SH-SY5Y (cell line): ENCODE measurements around the gene ATP5F1E.

Source experiments
- GATA2 ChIP-seq: IDR thresholded peaks from 2 replicates; pipeline ENCODE4 v1.6.1; 2011; ENCODE audit warnings: mild to moderate bottlenecking, low read depth, low read length
- GATA3 ChIP-seq: IDR thresholded peaks from 2 replicates; pipeline ENCODE4 v1.6.1; 2011; ENCODE audit warnings: low read depth, mild to moderate bottlenecking, low read length, moderate library complexity

ATP5F1E gene

DNA sequence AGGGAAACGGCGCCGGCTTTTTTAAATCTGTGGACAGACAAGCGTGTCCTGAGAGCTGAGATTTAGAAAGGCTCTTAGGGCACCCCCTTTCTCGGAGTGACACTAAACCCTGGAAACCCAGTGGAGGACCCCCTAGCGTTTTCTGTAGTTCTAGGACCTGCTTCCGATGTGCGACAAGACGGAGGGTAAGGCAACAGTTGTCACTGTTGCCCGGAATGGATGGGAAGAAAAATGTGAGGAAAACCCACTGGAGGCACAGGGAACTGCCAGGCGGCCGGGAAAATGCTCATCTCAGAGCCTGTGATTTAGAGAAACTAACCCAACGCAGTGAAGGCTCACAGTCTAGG is 551 bp upstream of the ATP5F1E start:
- TF ChIP-seq GATA2 (no peak), GATA3 (no peak)

DNA sequence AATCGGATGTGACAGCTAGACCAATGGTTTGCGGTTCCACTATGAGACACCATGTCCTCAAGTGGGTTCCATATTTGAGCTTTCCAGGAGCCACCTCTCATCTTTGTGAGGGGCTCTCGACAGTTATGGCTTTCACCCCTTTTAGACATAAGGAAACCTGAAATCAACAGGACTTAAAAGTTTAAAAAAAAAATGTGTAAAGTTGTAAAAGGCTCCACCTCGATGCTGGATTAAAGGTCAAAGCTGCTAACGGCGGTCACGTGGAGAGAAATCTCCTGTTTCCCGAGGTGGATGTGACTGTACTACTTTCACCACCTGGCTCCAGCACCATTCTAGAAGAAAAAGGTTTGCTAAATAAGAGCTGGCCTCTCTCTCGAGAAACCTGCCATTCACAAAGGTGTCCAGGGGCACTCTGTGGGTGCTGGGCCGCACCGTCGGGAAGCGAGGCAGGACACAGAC is 542 bp downstream of the ATP5F1E start:
- TF ChIP-seq GATA2, result no peak
- no peak for TF ChIP-seq GATA3

GRCh38 chr20:59030911-59031563 is 1.1 kb downstream of the ATP5F1E start:
- TF ChIP-seq GATA2 (no peak), GATA3 (no peak)

DNA sequence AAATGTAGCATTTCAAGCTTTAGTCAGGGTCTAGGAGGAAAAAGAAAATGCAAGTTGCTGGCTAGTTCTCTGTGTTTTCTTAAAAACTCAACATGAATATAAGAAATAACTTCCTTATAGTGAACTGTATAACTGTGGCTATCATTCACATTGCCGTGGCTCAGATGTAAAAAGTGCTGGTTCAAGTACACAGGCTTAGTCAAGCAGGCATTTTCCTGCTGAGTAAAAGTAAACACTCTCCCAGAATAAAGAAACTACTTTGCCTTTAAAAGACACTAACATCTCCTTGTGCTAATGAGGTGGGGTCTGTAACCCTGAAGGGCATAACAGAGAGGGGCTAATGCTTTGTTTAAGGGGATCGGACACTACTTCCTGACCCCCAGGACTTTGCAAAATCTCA is 3.3 kb downstream of the ATP5F1E start:
- TF ChIP-seq GATA3 (no peak), GATA2 (no peak)

- TF ChIP-seq GATA2, result no peak
- TF ChIP-seq GATA3, result no peak
Observed at GRCh38 chr20:59027741-59028320, 4.3 kb downstream of the ATP5F1E start.

DNA sequence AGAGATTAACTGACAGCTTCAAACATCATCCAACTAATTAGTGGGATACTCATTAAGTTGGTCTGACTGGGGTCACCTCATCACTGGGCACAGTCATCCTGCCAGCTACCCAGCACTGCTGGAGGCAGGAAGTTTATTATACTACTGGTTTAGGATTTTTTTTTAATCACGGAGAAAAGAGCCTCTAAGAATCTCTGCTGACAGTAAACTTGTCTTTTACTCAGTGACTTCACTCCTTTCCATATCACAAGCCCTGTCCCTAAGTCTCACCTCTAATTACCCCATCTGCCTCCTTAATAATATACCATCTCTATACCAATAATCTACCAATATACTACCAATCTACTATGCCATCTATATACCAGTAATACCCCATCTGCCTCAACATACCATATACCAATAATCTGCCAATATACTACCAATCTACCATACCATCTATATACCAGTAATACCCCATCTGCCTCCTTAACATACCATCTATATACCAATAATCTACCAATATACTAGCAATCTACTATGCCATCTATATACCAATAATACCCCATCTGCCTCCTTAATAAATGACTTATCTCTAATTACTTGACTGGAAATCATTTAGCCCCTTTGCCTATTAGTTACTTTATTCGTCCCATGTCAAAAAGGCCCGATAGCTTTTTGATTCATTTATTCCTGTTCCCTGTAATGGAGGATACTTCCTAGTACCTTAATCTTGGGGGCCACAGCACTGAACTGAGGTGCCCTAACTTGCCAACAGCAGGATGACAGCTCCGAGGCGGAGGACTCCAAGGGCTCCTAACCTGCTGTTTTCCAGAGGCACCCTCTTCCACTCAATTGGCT is 5.0 kb downstream of the ATP5F1E start:
- TF ChIP-seq GATA2 (no peak), GATA3 (no peak)

GRCh38 chr20:59025511-59025910 is 6.6 kb downstream of the ATP5F1E start:
- TF ChIP-seq GATA3 (no peak), GATA2 (no peak)

- TF ChIP-seq GATA3 (no peak), GATA2 (no peak)
Observed at GRCh38 chr20:59025086-59025485, 7.0 kb downstream of the ATP5F1E start.

DNA sequence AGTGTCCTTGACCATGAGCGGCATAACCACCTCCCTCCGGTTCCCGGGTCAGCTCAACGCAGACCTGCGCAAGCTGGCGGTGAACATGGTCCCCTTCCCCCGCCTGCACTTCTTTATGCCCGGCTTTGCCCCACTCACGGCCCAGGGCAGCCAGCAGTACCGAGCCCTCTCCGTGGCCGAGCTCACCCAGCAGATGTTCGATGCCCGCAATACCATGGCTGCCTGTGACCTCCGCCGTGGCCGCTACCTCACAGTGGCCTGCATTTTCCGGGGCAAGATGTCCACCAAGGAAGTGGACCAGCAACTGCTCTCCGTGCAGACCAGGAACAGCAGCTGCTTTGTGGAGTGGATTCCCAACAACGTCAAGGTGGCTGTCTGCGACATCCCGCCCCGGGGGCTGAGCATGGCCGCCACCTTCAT is 8.0 kb downstream of the ATP5F1E start:
- TF ChIP-seq GATA3, result no peak
- TF ChIP-seq GATA2, result no peak

GRCh38 chr20:59023616-59024015 is 8.5 kb downstream of the ATP5F1E start:
- TF ChIP-seq GATA2 (no peak), GATA3 (no peak)

DNA sequence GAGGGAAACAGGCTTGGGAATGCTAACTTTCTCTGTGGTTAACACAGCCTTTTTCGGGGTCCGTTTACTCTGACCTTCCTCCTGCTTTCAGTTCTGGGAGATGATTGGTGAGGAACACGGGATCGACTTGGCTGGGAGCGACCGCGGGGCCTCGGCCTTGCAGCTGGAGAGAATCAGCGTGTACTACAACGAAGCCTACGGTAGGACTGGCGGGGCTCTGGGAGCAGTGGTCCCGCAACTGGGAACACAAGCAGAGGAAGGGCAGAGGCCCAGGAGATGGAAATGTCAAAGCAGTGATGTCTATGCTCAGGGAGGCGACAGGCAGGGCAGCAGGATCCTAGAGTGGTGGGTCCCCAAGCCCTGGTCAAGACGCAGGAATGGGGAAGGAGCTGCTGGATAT is 9.4 kb downstream of the ATP5F1E start:
- TF ChIP-seq GATA3 (no peak), GATA2 (no peak)

DNA sequence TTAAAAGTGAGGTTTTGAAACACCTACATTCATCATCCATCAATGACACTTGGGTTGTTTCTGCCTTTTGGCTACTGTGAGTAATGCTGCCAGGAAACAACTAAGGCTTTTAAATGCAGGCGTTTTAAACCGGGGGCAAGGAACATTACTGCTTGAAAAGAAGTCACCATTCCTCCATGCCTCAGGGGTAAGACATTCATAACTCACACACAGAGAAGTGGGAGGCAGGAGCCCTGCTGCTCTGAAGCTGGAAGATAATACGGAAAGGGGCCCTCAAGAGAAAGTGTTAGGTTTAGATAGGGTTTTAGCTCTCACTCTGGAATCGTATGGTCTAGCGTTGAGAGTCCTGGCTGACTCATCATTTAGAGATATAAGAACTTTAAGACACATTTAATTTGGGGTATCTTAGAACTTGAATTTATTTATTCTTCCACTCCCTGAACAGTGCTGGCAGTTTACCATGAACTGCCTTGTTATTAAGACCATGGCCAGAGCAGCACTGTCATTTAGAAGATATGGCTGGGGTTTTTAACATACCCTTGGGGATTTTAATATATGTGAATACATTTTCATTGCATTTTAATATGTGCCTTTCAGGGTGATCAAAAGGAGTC is 11.1 kb downstream of the ATP5F1E start:
- TF ChIP-seq GATA2 (no peak), GATA3 (no peak)

GRCh38 chr20:59019217-59019616 is 12.9 kb downstream of the ATP5F1E start, which contains the start of gene TUBB1:
Gene TUBB1, plus strand, starts transcription at chr20:59019429. Its CDS starts 94 bp downstream, at chr20:59019523.
- TF ChIP-seq GATA2, result no peak
- TF ChIP-seq GATA3, result no peak

DNA sequence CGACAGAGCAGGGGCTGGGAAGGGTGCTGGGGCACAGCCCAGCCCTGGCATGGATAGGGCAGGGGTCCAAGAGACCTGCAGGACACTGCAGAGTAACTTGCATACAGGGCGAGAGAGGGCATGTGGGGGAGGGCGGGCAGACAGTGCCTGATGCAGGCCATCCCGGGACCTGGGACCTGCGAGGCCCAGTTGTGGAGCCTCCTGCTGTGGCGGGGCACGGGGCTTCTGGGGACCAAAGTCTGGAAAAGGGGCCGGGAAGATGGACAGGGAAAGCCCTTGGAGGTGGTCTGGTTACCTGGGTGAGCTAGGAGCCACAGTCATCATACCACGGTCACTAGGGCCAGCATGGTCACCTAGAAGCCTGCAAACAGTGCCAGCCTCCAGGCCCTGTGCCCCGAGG is 13.3 kb downstream of the ATP5F1E start:
- no peak for TF ChIP-seq GATA2
- no peak for TF ChIP-seq GATA3

- TF ChIP-seq GATA3, result no peak
- TF ChIP-seq GATA2, result no peak
Observed at GRCh38 chr20:59017493-59018231, 14.5 kb downstream of the ATP5F1E start.
